Activated T-helper 1 cell treated with anti-CD3 and anti-CD28 coated beads, Interleukin-12 subunit alpha, Interleukin-12 subunit beta, Interleukin-2, Interleukin-4 antibody, amounts not matched to agents 30 ng/mL and 10 ng/mL and 1 ng/mL, durations not matched to agents 14 hours and 24 hours and 36 hours (primary cell): ENCODE results near the gene PMEL. TPM values are rescaled to one million over a fixed set of nuclear protein-coding genes. Genes with fewer than 3 reads are reported as not detected.
"Not testable (repeated sequence)": the region's sequence is repeated elsewhere in the genome, so short reads cannot be mapped to it uniquely, and the experiment has no call there.

Source experiments
- DNase-seq: peaks from one replicate; pipeline ENCODE4 v3.0.0; 2021; ENCODE audit warnings: low spot score
- H3K27ac Mint-ChIP-seq: one replicate; pipeline ENCODE4 v1.8.0; 2021; ENCODE audit warnings: mild to moderate bottlenecking, mixed read lengths
- H3K27me3 Mint-ChIP-seq: one replicate; pipeline ENCODE4 v1.8.0; 2022; ENCODE audit warnings: mild to moderate bottlenecking, moderate library complexity, mixed read lengths; ENCODE audit not compliant: insufficient read depth
- H3K36me3 Mint-ChIP-seq: one replicate; pipeline ENCODE4 v1.8.0; 2021; ENCODE audit warnings: low read depth, mixed read lengths
- H3K4me1 Mint-ChIP-seq: one replicate; pipeline ENCODE4 v1.8.0; 2021; ENCODE audit warnings: low read depth, mixed read lengths
- H3K4me3 Mint-ChIP-seq: one replicate; pipeline ENCODE4 v1.8.0; 2021; ENCODE audit warnings: mild to moderate bottlenecking, moderate library complexity, mixed read lengths
- H3K9me3 Mint-ChIP-seq: one replicate; pipeline ENCODE4 v1.8.0; 2021; ENCODE audit warnings: mixed read lengths
- intact Hi-C: fragments of 100-400 bp; cut with micrococcal nuclease; formaldehyde crosslinking; loops from one replicate; pipeline ENCODE4 v1.15.1; 2024
- total RNA-seq: library from RNA; stranded (reverse); gene quantifications from 2 replicates; pipeline ENCODE4 v1.2.3, GENCODE V29; 2022

The PMEL gene
- total RNA-seq, result 0.29 TPM in 1 of 2 replicates, not detected in the other

GRCh38 chr12:55965941-55966407, at the start of gene PMEL:
Gene PMEL, minus strand, starts transcription at chr12:55966042. Its CDS starts 31 bp downstream, at chr12:55966011.
- Mint-ChIP-seq H3K27ac (peak within 1 kb of the TSS; percentile 90), H3K9me3 (no peaks in the 10 kb centered on the region), H3K4me1 (peaks cover 34% of the 10 kb centered on the region), H3K4me3 (peak within 1 kb of the TSS; percentile 98), H3K36me3 (peaks cover 20% of the 10 kb centered on the region), H3K27me3 (no peaks in the 10 kb centered on the region)
- DNase-seq, result no peak
- intact Hi-C loops, result loop anchor here (1.0 kb wide), 3 partner anchors 8 to 41 kb away; partner anchors contain the start of gene RAB5B

GRCh38 chr12:56014205-56014604, 48.4 kb upstream of the PMEL start:
- H3K27me3 Mint-ChIP-seq, result peaks cover 3% of the 10 kb centered on the region
- H3K27ac Mint-ChIP-seq, result no peak overlapping the region
- intact Hi-C loops, result no loop called here
- no peak overlapping the region for H3K4me3 Mint-ChIP-seq
- no peaks in the 10 kb centered on the region for H3K9me3 Mint-ChIP-seq
- DNase-seq, result no peak
- peaks cover 4% of the 10 kb centered on the region for H3K36me3 Mint-ChIP-seq
- H3K4me1 Mint-ChIP-seq, result peaks cover 16% of the 10 kb centered on the region

- no peak overlapping the region for H3K27ac Mint-ChIP-seq
- peaks cover 4% of the 10 kb centered on the region for H3K36me3 Mint-ChIP-seq
- H3K4me1 Mint-ChIP-seq, result peaks cover 21% of the 10 kb centered on the region
- peaks cover 3% of the 10 kb centered on the region for H3K27me3 Mint-ChIP-seq
- H3K9me3 Mint-ChIP-seq, result no peaks in the 10 kb centered on the region
- intact Hi-C loops, result no loop called here
- no peak for DNase-seq
- no peak overlapping the region for H3K4me3 Mint-ChIP-seq
Measured at GRCh38 chr12:56013482-56013881, 47.6 kb upstream of the PMEL start.

- intact Hi-C loops, result no loop called here
- Mint-ChIP-seq H3K27ac (no peak overlapping the region), H3K9me3 (no peaks in the 10 kb centered on the region), H3K4me3 (no peak overlapping the region), H3K36me3 (peaks cover 4% of the 10 kb centered on the region), H3K27me3 (peaks cover 3% of the 10 kb centered on the region), H3K4me1 (peaks cover 33% of the 10 kb centered on the region)
- no peak for DNase-seq
Measured at GRCh38 chr12:56011509-56012090, 45.8 kb upstream of the PMEL start.

GRCh38 chr12:56010111-56010570, 44.3 kb upstream of the PMEL start:
- H3K27ac Mint-ChIP-seq, result no peak overlapping the region
- no peak for DNase-seq
- intact Hi-C loops, result no loop called here
- peak overlapping the region; percentile 29 for H3K4me3 Mint-ChIP-seq
- H3K4me1 Mint-ChIP-seq, result peaks cover 32% of the 10 kb centered on the region
- peaks cover 3% of the 10 kb centered on the region for H3K27me3 Mint-ChIP-seq
- H3K36me3 Mint-ChIP-seq, result peaks cover 4% of the 10 kb centered on the region
- H3K9me3 Mint-ChIP-seq, result no peaks in the 10 kb centered on the region

- intact Hi-C loops, result loop anchor here (1.0 kb wide), 6 partner anchors 12 to 96 kb away; partner anchors contain the start of genes CDK2, IKZF4, PA2G4 and PMEL
- peak overlapping the region; percentile 88 for H3K27ac Mint-ChIP-seq
- H3K27me3 Mint-ChIP-seq, result peaks cover 3% of the 10 kb centered on the region
- H3K4me1 Mint-ChIP-seq, result peaks cover 32% of the 10 kb centered on the region
- H3K9me3 Mint-ChIP-seq, result no peaks in the 10 kb centered on the region
- H3K4me3 Mint-ChIP-seq, result peak overlapping the region; percentile 92
- DNase-seq, result peak; percentile 55
- H3K36me3 Mint-ChIP-seq, result peaks cover 2% of the 10 kb centered on the region
Measured at GRCh38 chr12:56007564-56008559, 42.0 kb upstream of the PMEL start.

- no peaks in the 10 kb centered on the region for H3K9me3 Mint-ChIP-seq
- no peak for DNase-seq
- no peaks in the 10 kb centered on the region for H3K36me3 Mint-ChIP-seq
- intact Hi-C loops, result no loop called here
- H3K27ac Mint-ChIP-seq, result no peak overlapping the region
- H3K4me1 Mint-ChIP-seq, result peaks cover 28% of the 10 kb centered on the region
- H3K27me3 Mint-ChIP-seq, result no peaks in the 10 kb centered on the region
- H3K4me3 Mint-ChIP-seq, result no peak overlapping the region
Measured at GRCh38 chr12:56004211-56004610, 38.4 kb upstream of the PMEL start.

GRCh38 chr12:56003376-56003775, 37.5 kb upstream of the PMEL start:
- H3K9me3 Mint-ChIP-seq, DNase-seq, H3K4me3 Mint-ChIP-seq, H3K27ac Mint-ChIP-seq, H3K36me3 Mint-ChIP-seq, intact Hi-C loops, H3K27me3 Mint-ChIP-seq: not testable (repeated sequence)
- peaks cover 23% of the 10 kb centered on the region for H3K4me1 Mint-ChIP-seq

GRCh38 chr12:56001487-56002100, 35.8 kb upstream of the PMEL start:
- DNase-seq, result no peak
- Mint-ChIP-seq H3K27me3 (no peaks in the 10 kb centered on the region), H3K36me3 (no peaks in the 10 kb centered on the region), H3K4me3 (no peak overlapping the region), H3K27ac (no peak overlapping the region), H3K4me1 (peaks cover 26% of the 10 kb centered on the region), H3K9me3 (no peaks in the 10 kb centered on the region)
- intact Hi-C loops, result no loop called here

GRCh38 chr12:55999999-56000540, 34.2 kb upstream of the PMEL start:
- H3K27ac Mint-ChIP-seq, H3K36me3 Mint-ChIP-seq, H3K4me3 Mint-ChIP-seq, H3K9me3 Mint-ChIP-seq, H3K27me3 Mint-ChIP-seq, DNase-seq, intact Hi-C loops: not testable (repeated sequence)
- H3K4me1 Mint-ChIP-seq, result peaks cover 30% of the 10 kb centered on the region

GRCh38 chr12:55999522-55999921, 33.7 kb upstream of the PMEL start:
- peaks cover 30% of the 10 kb centered on the region for H3K4me1 Mint-ChIP-seq
- H3K27me3 Mint-ChIP-seq, DNase-seq, H3K4me3 Mint-ChIP-seq, intact Hi-C loops, H3K36me3 Mint-ChIP-seq, H3K9me3 Mint-ChIP-seq, H3K27ac Mint-ChIP-seq: not testable (repeated sequence)

GRCh38 chr12:55997535-55997859, 31.7 kb upstream of the PMEL start:
- intact Hi-C loops, result no loop called here
- Mint-ChIP-seq H3K36me3 (peaks cover 8% of the 10 kb centered on the region), H3K4me1 (peaks cover 30% of the 10 kb centered on the region), H3K9me3 (no peaks in the 10 kb centered on the region), H3K27ac (peak overlapping the region; percentile 58), H3K4me3 (peak overlapping the region; percentile 88), H3K27me3 (no peaks in the 10 kb centered on the region)
- no peak for DNase-seq
